GM21717 (cell line): ENCODE measurements around the gene C1orf52.

Experiments
- ATAC-seq: cut with Tn5 transposase; IDR thresholded peaks from one replicate; pipeline ENCODE4 v1.9.1; 2021; ENCODE audit warnings: mild to moderate bottlenecking, moderate library complexity; ENCODE audit not compliant: unreplicated experiment

The C1orf52 gene

GRCh38 chr1:85259118-85259911 lies at the start of gene C1orf52:
Gene C1orf52 (minus strand): TSS chr1:85259662. CDS start chr1:85259633, 29 bp downstream.
- peak; percentile 97 for ATAC-seq

GRCh38 chr1:85308833-85309350 lies 49.4 kb upstream of the C1orf52 start:
- no peak for ATAC-seq

- peak; percentile 82 for ATAC-seq
Measured at GRCh38 chr1:85307987-85308832, 48.7 kb upstream of the C1orf52 start.

GRCh38 chr1:85306236-85306635 lies 46.8 kb upstream of the C1orf52 start:
- no peak for ATAC-seq

GRCh38 chr1:85303440-85304162 lies 44.1 kb upstream of the C1orf52 start:
- ATAC-seq: no peak

- ATAC-seq: no peak
Measured at GRCh38 chr1:85300140-85300539, 40.7 kb upstream of the C1orf52 start.

GRCh38 chr1:85297855-85298629 lies 38.6 kb upstream of the C1orf52 start:
- peak; percentile 95 for ATAC-seq

- no peak for ATAC-seq
Measured at GRCh38 chr1:85297538-85297854, 38.0 kb upstream of the C1orf52 start.

GRCh38 chr1:85296980-85297379 lies 37.5 kb upstream of the C1orf52 start:
- no peak for ATAC-seq

GRCh38 chr1:85295654-85296053 lies 36.2 kb upstream of the C1orf52 start:
- ATAC-seq: no peak

GRCh38 chr1:85295006-85295431 lies 35.6 kb upstream of the C1orf52 start:
- ATAC-seq: no peak

- no peak for ATAC-seq
Measured at GRCh38 chr1:85290826-85291225, 31.4 kb upstream of the C1orf52 start.

GRCh38 chr1:85289848-85290335 lies 30.4 kb upstream of the C1orf52 start:
- ATAC-seq: peak; percentile 85

- ATAC-seq: peak; percentile 28
Measured at GRCh38 chr1:85289207-85289847, 29.9 kb upstream of the C1orf52 start.

GRCh38 chr1:85284202-85284601 lies 24.7 kb upstream of the C1orf52 start:
- no peak for ATAC-seq

GRCh38 chr1:85283475-85284199 lies 24.2 kb upstream of the C1orf52 start:
- no peak for ATAC-seq

- ATAC-seq: no peak
Measured at GRCh38 chr1:85282424-85282823, 23.0 kb upstream of the C1orf52 start.

- ATAC-seq: no peak
Measured at GRCh38 chr1:85280636-85281035, 21.2 kb upstream of the C1orf52 start.

GRCh38 chr1:85279458-85280080 lies 20.1 kb upstream of the C1orf52 start:
- no peak for ATAC-seq
